ENCODE measurements around the gene TEKT1. TPM values are rescaled to one million over a fixed set of nuclear protein-coding genes. Genes with fewer than 3 reads are reported as not detected.
A peak's percentile ranks its signal among the peaks of the same experiment; 100 is the strongest.
"Not testable (repeated sequence)": the region's sequence is repeated elsewhere in the genome, so short reads cannot be mapped to it uniquely, and the experiment has no call there.

Gene TEKT1
- polyA plus RNA-seq, 1 experiment: not detected

DNA sequence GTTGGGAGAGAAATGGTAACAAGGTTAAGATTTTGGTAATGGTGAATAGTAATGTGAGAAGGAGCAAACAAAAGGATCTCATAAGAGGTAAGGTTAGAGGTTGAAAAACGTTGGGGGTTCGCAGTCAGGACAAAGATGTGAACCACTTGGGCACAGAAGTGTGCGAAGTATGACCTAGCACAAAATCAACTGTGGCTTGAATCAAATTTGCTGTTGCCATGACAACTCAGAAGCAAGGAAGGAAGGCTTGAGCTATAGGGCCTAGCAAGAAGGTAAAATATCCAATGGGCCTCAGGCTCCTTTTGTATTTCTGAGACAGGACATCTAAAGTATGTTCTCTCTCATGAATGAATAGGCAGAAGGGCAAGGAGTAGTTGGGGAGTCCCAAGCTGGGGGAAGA lies 24.5 kb upstream of the TEKT1 start:
- TF ChIP-seq CTCF (IDR thresholded peaks at IDR 0.05; ENCODE audit: low read depth, low read length): no peak
- DNase-seq (ENCODE audit: low read depth, low spot score): no peak
- H3K4me3 ChIP-seq (ENCODE audit: low read depth, low read length): no peak overlapping the region
- H3K27ac ChIP-seq (ENCODE audit: low read depth, low read length): no peak overlapping the region
- CTCF ChIA-PET: interaction anchor here (1.7 kb wide), 1 partner anchor 12 kb away, joined by 5 read pairs; no protein-coding TSS in a partner anchor
- H3K27me3 ChIP-seq (ENCODE audit: control insufficient read depth, insufficient read depth, low read length): peaks cover 7% of the 10 kb centered on the region
- H3K9me3 ChIP-seq (ENCODE audit: control insufficient read depth, insufficient read depth, low read length): no peaks in the 10 kb centered on the region
- POLR2A ChIA-PET: no interaction called here

DNA sequence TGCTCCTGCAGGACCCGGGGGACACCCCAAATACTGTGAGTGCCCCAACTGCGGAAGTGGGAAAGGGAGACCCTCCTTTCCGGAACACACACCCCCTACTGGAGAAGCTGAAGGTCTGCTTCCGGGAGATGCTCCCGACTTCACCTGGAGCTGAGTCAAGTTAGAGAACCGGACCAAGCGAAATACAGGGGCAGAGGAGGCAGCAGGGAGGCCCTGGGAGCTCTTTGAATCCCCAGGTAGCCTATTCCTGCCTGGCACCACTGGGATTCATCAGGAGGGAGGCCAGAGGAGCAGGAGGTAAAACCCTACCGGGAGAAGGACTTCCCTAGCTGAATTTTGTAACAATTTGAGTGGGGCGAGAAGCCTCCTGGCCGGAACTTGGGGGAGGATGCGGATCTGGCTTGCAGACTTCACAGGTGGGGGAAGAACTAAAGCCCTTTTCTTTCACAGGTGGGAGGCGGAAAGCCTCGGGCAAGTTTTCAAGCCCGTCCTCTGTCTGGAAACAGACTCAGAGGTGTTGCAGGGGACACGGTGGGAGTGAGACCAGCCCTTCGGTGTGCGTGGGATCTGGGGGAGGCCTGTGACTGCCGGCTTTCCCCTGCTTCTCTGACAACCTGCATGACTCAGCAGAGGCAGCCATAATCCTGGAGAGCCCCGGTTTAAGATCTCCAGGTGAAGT lies 22.4 kb upstream of the TEKT1 start:
- TF ChIP-seq CTCF (IDR thresholded peaks at IDR 0.05; ENCODE audit: low read depth, low read length): peak; percentile 28
- H3K27ac ChIP-seq (ENCODE audit: low read depth, low read length): no peak overlapping the region
- CTCF ChIA-PET: interaction anchor here (1.8 kb wide), 1 partner anchor 10 kb away, joined by 10 read pairs; no protein-coding TSS in a partner anchor
- no peaks in the 10 kb centered on the region for H3K9me3 ChIP-seq (ENCODE audit: control insufficient read depth, insufficient read depth, low read length)
- DNase-seq (ENCODE audit: low read depth, low spot score): no peak
- no peak overlapping the region for H3K4me3 ChIP-seq (ENCODE audit: low read depth, low read length)
- H3K27me3 ChIP-seq (ENCODE audit: control insufficient read depth, insufficient read depth, low read length): peaks cover 7% of the 10 kb centered on the region
- POLR2A ChIA-PET: no interaction called here

DNA sequence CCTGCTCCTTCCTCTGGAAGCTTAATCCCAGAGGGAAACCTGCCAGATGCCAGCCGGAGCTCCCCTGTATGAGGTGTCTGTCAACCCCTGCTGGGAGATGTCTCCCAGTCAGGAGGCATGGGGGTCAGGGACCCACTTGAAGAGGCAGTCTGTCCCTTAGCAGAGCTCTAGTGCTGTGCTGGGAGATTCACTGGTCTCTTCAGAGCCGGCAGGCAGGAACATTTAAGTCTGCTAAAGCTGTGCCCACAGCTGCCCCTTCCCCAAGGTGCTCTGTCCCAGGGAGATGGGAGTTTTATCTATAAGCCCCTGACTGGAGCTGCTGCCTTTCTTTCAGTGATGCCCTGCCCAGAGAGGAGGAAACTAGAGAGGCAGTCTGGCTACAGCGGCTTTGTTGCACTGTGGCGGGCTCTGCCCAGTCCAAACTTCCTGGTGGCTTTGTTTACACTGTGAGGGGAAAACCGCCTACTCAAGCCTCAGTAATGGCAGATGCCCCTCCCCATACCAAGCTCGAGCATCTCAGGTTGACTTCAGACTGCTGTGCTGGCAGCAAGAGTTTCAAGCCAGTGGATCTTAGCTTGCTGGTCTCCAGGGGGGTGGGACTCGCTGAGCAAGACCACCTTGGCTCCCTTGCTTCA lies 17.1 kb upstream of the TEKT1 start:
- H3K27ac ChIP-seq (ENCODE audit: low read depth, low read length); CTCF ChIA-PET; POLR2A ChIA-PET; H3K4me3 ChIP-seq (ENCODE audit: low read depth, low read length); DNase-seq (ENCODE audit: low read depth, low spot score); H3K27me3 ChIP-seq (ENCODE audit: control insufficient read depth, insufficient read depth, low read length); H3K9me3 ChIP-seq (ENCODE audit: control insufficient read depth, insufficient read depth, low read length): not testable (repeated sequence)

DNA sequence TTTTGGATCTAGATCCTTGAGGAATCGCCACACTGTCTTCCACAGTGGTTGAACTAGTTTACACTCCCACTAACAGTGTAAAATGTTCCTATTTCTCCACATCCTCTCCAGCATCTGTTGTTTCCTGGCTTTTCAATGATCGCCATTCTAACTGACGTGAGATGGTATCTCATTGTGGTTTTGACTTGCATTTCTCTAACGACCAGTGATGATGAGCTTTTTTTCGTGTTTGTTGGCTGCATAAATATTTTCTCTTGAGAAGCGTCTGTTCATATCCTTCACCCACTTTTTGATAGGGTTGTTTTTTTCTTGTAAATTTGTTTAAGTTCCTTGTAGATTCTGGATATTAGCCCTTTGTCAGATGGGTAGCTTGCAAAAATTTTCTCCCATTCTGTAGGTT lies 14.6 kb upstream of the TEKT1 start:
- H3K4me3 ChIP-seq (ENCODE audit: low read depth, low read length); DNase-seq (ENCODE audit: low read depth, low spot score); H3K9me3 ChIP-seq (ENCODE audit: control insufficient read depth, insufficient read depth, low read length); H3K27ac ChIP-seq (ENCODE audit: low read depth, low read length); H3K27me3 ChIP-seq (ENCODE audit: control insufficient read depth, insufficient read depth, low read length); POLR2A ChIA-PET: not testable (repeated sequence)
- CTCF ChIA-PET: interaction anchor here (1.0 kb wide), 1 partner anchor 65 kb away, joined by 3 read pairs; no protein-coding TSS in a partner anchor

GRCh38 chr17:6844406-6844805 lies 12.9 kb upstream of the TEKT1 start:
- POLR2A ChIA-PET; H3K27me3 ChIP-seq (ENCODE audit: control insufficient read depth, insufficient read depth, low read length); H3K9me3 ChIP-seq (ENCODE audit: control insufficient read depth, insufficient read depth, low read length); DNase-seq (ENCODE audit: low read depth, low spot score); H3K4me3 ChIP-seq (ENCODE audit: low read depth, low read length); H3K27ac ChIP-seq (ENCODE audit: low read depth, low read length): not testable (repeated sequence)
- CTCF ChIA-PET: interaction anchor here (0.6 to 3.2 kb wide), 17 partner anchors 9 to 201 kb away, joined by 3 to 65 read pairs (median 7); partner anchors contain the start of gene TEKT1

DNA sequence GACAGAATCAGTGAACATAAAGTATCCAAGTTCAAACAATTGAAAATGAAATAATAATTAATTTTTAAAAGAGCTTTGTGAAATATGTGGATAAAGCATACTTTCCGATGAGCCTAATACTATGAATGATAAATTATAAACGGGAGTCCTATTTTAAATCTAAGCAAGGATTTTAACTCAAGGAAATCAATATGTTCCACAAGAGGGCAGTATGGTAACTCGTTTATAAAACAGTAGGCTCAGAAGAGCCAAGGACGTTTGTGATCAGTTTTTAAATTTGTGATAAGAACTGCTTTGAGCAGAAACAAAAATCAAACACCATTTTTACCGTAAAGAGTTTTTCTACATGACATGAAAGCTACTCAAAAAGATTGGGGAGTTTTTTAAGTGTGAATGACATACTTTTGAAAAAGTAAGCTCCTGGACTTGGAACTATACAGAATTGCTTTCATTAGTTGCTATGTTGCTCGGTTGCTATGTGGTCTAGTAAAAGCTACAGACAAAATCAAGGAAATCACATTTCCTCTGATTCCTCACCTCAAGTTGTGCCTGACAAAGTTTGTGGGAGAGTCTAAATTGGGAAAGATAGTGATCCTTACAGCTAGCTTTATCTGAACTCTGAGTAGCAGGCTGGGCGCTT lies 11.8 kb upstream of the TEKT1 start:
- peak; percentile 47; the same call in 1 of the 2 replicates for TF ChIP-seq CTCF (IDR thresholded peaks at IDR 0.05; ENCODE audit: low read depth, low read length)
- H3K9me3 ChIP-seq (ENCODE audit: control insufficient read depth, insufficient read depth, low read length): no peaks in the 10 kb centered on the region
- DNase-seq (ENCODE audit: low read depth, low spot score): no peak
- H3K4me3 ChIP-seq (ENCODE audit: low read depth, low read length): no peak overlapping the region
- POLR2A ChIA-PET: no interaction called here
- H3K27ac ChIP-seq (ENCODE audit: low read depth, low read length): no peak overlapping the region
- CTCF ChIA-PET: interaction anchor here (0.7 to 3.2 kb wide), 45 partner anchors 8 to 1258 kb away, joined by 3 to 65 read pairs (median 4); partner anchors contain the start of gene TEKT1
- H3K27me3 ChIP-seq (ENCODE audit: control insufficient read depth, insufficient read depth, low read length): no peaks in the 10 kb centered on the region

DNA sequence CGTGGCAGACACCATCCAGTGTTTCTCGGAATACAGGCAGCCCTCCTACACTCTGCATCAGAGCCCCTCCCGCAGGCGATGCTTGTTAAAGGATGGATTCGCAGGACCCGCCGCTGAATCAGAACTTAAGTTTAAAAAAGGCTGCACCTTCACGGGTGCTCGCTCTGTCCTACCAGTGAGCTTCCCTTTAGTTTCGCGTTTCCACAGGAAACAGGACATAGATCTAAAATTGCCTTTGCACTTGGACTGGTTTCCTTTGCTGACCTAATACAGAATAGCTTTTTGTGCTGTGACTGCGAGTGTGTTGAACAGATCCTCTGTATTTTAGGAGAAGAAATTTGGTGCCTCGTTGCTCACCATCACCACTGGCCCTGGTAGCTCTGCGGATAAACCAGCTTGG lies 10.2 kb upstream of the TEKT1 start:
- CTCF ChIA-PET: interaction anchor here (1.0 to 3.2 kb wide), 8 partner anchors 17 to 180 kb away, joined by 3 to 65 read pairs (median 12); no protein-coding TSS in a partner anchor
- POLR2A ChIA-PET; DNase-seq (ENCODE audit: low read depth, low spot score): not testable (repeated sequence)

More for the DNA sequence above, 10.2 kb upstream of the TEKT1 start:
- not testable (repeated sequence) for H3K27ac ChIP-seq (ENCODE audit: low read depth, low read length); H3K4me3 ChIP-seq (ENCODE audit: low read depth, low read length); H3K9me3 ChIP-seq (ENCODE audit: control insufficient read depth, insufficient read depth, low read length); H3K27me3 ChIP-seq (ENCODE audit: control insufficient read depth, insufficient read depth, low read length)

Measured in AG04450 (cell line).